Stimulated activated CD4-positive, alpha-beta T cell treated with anti-CD3 and anti-CD28 coated beads, Interleukin-12 subunit alpha, Interleukin-12 subunit beta, amount 100 ng/mL, for 4 hours (primary cell): Measurements from ENCODE around the gene CHL1.
"Not testable (repeated sequence)": the region's sequence is repeated elsewhere in the genome, so short reads cannot be mapped to it uniquely, and the experiment has no call there.

Experiments used
- DNase-seq: peaks from one replicate; pipeline ENCODE4 v3.0.0-alpha.2; 2020

Gene CHL1

GRCh38 chr3:339351-339750 lies 142.8 kb downstream of the CHL1 start:
- no peak for DNase-seq

DNA sequence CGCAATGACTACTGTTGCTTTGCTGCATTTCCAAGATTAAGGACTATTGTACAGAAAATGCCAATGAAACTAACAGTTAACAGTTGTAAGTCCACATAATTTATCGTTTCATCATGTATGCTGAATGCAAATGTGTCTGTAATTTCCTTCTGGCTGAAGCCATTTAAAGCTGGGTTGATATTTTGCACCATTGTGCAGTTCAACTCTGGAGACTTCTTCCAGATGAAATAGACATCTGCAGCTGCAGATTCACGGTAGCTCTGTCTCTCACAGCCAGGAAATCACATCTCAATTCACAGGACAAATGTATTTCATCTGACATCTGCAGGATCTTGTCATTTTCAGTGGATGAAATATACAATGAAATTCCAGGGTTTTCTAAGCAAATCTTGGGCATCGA lies 145.4 kb downstream of the CHL1 start:
- no peak for DNase-seq

GRCh38 chr3:346186-346585 lies 149.6 kb downstream of the CHL1 start:
- DNase-seq: no peak

GRCh38 chr3:347581-347980 lies 151.0 kb downstream of the CHL1 start:
- no peak for DNase-seq

GRCh38 chr3:350871-351371 lies 154.4 kb downstream of the CHL1 start:
- DNase-seq: no peak

GRCh38 chr3:352599-352998 lies 156.0 kb downstream of the CHL1 start:
- DNase-seq: no peak

- no peak for DNase-seq
Observed at GRCh38 chr3:353191-353739, 156.7 kb downstream of the CHL1 start.

- DNase-seq: no peak
Observed at GRCh38 chr3:354432-354831, 157.9 kb downstream of the CHL1 start.

DNA sequence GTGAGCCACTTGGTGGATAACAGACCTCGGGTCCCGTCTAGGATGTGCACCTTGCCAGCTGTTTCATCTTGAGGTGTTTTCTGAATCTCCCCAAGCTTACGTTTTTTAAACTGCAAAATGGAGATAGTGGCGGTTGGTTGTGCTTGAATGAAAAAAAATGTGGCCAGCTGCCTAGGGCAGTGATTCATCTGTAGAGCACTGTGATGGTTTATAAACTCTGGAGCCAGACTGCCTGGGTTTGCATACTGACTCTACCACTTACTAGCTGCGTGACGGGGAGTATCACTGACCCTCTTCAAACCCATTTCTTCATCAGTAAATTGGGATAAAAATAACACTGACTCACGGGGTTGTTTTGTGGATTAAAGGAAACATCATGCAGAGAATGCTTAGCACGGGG lies 159.1 kb downstream of the CHL1 start:
- DNase-seq: no peak

- no peak for DNase-seq
Observed at GRCh38 chr3:356952-357351, 160.4 kb downstream of the CHL1 start.

DNA sequence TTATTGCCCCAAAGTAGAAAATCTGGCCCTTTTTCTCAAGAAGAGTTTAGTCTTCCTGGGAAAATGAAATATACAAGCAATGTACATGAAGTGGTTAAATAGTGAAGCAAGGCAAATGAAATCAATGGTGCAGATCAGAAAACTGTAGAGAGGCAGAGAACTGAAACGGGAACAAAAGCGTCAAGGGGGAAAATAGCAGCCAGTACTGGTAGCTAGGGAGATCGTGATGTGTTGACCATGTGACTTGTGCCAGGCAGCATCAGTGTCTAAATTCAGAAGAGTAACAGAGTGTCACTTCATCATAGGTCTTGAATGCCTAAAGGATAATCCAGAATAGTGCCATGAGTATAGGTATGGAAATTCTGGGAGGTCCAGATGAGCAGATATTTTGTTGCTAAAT lies 163.1 kb downstream of the CHL1 start:
- DNase-seq: no peak

- no peak for DNase-seq
Observed at GRCh38 chr3:362681-363338, 166.2 kb downstream of the CHL1 start.

DNA sequence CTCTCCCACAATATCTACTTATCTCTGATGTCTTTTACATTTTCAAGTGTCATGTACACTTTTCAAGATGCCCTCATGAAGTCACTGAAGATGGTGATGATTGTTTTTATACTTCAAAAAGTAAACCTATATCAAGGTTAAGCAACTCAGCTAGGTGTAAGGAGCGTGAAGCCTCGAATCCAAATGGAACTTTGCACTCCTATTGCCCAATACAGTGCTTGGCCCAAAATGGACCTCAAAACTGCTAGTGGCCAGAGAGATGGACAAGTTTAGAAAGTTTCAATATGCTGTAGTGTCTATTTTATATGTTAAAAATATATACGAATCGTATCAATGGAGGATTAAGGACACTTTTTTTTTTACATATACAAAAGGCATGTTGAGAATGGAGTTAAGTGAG lies 167.7 kb downstream of the CHL1 start:
- DNase-seq: no peak

DNA sequence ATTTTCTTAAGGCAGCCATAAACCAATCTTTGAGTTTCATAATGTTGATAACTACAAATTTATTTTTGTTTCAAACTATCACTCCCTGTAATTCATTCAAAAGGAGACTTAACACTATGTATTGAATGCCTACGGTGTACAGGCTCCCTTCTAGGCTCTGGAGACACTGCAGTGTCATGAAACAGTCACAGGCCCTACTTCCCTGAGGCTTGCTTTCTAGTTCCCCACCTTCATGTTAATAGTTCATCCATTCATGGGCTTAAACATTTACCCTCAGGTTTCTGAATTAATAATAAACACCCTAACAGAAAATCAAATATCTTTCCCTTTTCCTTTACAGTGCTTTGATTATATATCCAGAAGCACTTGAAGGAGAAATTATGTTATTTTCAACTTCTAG lies 168.7 kb downstream of the CHL1 start:
- no peak for DNase-seq

- DNase-seq: not testable (repeated sequence)
Observed at GRCh38 chr3:366253-366652, 169.7 kb downstream of the CHL1 start.

DNA sequence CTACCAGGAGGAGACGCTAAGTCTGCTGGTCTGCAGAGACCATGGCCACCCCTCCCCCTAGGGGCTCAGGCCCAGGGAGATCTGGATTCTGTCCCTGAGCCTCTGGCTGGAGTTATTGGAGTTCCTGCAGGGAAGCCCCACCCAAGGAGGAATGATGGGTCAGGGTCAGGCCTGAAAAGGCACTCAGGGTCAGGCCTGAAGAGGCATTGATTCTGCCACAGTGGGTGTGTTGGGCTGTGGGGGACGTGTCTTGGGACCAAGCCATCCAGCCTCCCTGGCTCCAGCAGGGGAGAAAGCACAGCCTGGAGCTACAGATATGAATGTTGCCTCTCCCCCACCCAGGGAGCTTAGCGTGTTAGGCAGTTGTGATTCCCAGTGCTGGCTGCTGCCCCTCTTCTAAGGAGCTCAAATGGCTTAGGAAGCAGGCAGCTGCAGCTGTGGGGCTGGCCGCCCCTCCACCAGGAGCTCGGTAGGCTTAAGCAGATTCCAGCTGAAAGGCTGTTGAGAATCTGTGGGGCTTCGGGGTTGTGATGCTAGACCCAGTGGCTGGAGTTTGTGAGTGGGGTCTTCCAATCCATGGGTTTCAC lies 176.7 kb downstream of the CHL1 start:
- no peak for DNase-seq

- no peak for DNase-seq
Observed at GRCh38 chr3:374459-374858, 177.9 kb downstream of the CHL1 start.

- no peak for DNase-seq
Observed at GRCh38 chr3:377158-377561, 180.6 kb downstream of the CHL1 start.

- no peak for DNase-seq
Observed at GRCh38 chr3:380801-381200, 184.2 kb downstream of the CHL1 start.

DNA sequence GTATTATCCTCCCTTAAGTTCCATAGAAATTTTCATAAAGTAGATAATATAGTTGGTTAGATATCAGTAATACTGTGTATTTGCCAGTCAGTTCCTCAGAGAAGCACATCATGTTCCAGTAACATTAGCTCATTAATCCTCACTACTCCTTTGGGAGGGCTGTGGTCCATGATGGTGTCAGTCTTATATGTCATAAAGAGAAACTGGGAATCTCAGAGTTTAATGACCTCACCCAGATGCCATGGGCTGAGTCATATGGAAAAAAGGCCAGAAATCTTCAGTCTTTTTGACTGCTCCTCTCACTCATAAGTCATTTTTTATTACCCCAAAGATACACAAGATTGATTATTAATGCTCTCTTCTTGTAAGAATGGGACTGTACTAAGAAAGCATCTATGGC lies 188.6 kb downstream of the CHL1 start:
- DNase-seq: no peak

GRCh38 chr3:394775-395174 lies 198.2 kb downstream of the CHL1 start:
- no peak for DNase-seq

DNA sequence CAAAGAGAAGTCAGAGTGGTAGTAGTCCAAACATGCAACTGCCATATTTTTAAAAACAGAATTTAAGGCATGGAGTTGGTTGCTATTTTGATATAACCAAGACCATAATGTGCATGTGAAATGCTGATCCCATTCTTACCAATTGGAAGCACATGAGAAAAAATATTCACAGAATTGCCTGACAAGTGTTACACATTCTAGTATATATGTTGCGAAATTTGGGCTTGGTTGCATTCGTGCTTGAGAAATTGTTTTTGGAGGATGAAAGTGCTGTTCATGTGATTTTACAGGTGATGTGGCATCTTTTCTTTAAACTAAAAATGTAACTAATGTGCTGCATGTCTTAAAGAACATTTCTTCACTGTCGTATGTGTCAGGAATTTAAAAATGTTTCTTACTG lies 199.7 kb downstream of the CHL1 start:
- no peak for DNase-seq

DNA sequence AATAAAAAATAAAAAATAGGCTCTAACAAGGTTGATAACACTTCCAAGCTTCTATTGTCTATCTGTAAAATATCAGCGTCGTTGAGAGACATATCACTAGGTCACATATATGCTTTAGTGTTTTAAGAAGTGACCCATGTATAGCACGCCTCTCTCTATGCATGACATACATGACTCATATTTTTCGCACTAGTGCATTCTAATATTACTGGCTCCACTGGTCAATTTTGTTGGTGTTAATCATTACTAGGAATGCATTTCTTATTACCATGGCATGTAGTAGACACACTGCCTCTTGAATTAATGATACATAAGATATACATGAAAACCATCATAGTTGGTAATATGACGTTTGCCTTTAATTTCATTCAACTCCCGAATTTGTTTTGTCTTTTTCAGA lies 203.1 kb downstream of the CHL1 start:
- DNase-seq: no peak

DNA sequence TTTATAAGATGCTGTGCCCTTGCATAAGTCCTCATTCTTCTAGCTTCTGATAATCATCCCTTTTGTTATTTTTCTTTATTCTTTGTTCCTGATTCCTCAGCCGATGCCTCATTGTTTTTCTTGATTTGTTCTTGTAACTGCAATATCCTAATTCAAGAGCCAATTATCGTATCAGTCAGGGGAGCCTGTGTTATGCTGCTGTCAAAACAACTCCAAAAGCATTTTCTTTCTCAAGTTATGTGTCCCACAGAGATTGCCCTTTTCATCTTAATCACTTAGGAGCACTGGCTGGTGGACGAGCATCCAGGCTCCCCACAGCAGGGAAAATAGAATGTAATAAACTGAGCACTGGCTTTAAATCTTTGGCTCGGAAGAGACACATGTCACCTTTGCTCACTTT lies 207.3 kb downstream of the CHL1 start:
- no peak for DNase-seq

- no peak for DNase-seq
Observed at GRCh38 chr3:409011-409410, 212.4 kb downstream of the CHL1 start.
